HG03575 (cell line): ENCODE results near the gene SAMD8.

Source experiments
- ATAC-seq: cut with Tn5 transposase; IDR thresholded peaks from one replicate; pipeline ENCODE4 v1.9.1; 2021; ENCODE audit not compliant: unreplicated experiment, insufficient number of reproducible peaks, low FRiP score; ENCODE audit errors: extremely low read depth

The SAMD8 gene

DNA sequence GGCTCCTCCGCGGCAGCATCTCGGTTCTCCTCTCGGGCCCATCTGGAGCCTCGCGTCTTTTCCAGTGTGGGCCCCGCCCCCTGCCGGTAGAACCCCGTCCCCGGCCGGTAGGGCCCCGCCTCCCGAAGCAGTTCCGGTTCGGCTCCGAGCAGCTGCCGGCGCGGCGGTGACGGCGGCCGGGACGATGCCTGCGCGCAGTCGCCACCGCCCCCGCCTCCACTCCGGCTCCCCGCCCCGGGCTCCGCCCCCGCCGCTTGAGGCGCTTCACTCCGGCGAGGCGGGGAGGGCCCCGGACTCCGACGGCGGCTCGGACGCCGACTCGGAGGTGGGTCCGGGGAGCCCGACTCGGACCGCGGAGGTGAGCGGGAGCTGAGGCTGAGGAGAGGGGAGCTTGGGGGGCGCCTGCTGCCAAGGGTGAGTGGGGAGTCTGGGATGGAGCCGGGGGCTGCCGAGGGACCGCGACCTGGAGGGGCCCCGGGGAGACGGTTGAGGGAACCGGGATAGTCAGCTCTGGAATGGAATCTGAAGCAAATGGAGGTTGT is at the start of gene SAMD8:
SAMD8 (plus strand) TSS at position 292 of the 542 bp plus-strand sequence. CDS start 38,873 bp downstream, outside the sequence.
- ATAC-seq, result no peak

DNA sequence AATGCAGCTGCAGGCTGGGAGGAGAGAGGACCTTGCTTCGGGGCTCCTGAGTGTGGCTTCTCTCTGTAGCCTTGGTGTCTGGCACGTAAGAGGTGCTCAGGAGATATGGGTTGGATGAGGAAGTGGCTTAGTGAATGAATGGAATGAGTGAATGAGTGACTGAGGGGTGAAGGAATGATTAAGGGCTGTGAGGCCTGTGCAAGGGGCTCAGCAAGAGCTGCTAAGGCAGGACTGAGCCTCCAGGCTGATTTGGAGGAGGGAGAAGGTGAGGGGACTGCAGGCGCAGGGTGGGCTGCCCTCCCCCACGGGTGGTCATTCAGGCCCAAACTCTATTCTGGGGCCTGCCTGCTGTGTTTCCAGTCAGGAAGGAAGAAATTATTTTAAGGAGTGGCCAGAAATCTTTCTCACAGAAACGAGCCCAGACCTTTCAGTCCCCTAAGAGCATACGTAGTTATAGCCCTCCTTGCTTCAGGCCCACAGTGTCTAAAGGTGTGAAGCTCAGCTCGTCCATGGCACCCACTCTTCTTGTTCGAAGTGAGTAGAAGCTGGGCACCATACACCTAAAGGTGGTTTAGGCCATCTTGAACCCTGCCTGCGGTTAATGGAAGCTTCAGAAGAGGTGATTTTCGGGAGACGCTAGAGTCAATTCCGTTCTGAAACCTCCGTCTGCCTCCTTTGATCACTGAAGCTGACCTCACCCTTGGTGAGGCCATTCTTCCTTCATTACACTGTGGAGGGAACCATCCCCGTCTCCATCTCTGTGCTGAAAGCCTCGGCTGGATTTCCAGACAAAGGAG is 49.5 kb upstream of the SAMD8 start:
- ATAC-seq, result no peak

DNA sequence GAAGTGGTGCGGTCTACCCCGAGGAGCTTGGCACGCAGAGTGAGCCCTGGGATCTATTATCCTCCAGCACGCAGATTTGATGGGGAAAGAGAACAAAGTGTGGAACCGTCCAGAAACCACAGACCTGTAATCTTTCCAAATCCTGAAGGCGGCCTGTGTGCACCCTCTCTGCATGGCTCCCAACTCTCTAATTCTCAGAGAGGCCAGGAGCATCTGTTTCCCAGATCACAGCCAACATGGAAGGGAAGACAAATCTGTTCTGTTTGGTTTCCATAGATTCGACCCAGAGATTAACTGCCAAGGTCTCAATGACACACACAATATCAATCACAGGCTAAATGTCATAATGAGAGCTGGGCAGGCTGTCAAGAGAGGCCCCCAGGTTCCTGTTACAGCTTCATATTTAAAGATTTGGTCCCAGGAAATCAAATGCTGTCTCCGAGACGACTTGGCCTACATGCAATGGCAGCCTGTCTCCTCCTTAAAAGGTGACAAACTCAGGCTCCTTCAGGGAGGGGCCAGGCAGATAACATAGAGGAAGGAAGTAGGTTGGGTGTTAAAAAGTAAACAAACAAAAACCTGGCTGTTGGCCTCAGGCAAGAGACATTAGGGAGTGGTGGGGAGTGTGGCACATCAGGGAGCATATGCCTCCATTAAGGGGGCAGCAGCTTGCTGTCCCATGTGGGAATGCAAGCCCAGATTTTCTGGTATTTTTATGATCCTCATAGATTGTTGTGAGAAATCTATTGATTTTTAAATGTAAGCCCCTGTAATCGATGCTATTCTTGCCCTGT is 48.8 kb upstream of the SAMD8 start:
- ATAC-seq, result no peak

DNA sequence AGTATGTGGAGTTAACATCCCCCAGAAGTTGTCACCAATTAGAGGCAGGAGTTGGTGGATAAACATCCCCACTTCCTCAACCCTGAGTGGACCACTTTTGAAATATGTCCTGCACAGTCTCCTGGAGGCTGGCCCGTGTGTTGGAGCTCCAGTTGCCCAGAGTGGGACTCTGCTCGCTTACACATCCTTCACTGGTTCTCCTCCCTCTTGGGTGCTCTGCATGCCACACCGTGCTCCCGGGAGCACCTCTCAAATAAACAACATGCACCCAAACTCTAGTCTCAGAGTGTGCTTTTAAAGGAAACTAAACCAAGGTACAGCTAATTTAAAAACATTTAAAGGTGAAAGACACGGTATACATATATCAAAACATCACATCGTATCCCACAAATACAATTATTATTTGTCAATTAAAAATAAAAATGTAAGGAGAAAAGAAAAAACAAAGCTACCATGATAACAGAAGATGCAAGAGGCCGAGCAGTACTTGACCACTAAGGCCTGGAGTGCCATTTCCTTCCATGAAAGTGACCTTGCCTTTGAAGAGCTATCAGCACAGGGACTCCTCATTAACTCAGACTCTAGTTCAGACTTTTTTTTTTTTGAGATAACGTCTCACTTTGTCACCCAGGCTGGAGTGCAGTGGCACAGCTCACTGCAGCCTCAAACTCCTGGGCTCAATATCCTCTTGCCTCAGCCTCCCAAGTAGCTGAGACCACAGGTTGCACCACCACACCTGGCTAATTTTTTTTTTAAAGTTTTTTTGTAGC is 47.8 kb upstream of the SAMD8 start:
- no peak for ATAC-seq

DNA sequence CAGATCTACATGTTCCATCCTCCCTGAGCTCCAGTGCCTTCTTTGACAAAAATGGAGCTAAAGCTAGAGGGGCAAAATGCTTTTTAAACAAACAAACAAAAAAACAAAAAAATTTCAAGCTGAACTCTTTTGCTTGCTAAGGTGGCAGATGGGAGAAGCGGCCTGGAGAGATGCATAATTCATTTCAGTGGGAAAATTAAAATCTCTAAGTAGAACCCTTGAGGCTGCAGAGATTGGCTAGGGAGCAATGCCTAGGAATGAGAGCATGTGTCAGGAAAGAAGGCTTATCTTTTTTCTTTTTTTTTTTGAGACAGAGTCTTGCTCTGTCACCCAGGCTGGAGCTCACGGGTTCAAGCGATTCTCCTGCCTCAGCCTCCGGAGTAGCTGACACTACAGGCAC is 46.4 kb upstream of the SAMD8 start:
- no peak for ATAC-seq

DNA sequence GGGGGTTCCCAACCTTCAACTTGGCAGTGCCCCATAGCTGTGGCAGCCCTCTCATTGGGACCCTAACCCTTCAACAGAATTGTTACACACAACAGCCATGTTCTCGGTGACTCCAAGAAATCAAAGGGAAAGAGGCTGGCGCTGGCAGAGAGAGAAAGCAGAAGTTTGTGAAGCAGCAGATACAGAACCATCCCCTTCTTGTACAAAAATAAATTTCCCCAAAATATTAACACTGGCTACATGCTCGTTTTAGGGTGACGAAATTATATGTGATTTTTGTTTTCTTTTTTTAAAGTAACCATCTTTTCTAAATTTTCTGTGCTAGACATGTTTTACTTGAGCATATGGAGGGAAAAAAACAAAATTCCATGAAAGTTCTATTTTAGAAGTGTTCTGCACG is 45.2 kb upstream of the SAMD8 start:
- ATAC-seq, result no peak

DNA sequence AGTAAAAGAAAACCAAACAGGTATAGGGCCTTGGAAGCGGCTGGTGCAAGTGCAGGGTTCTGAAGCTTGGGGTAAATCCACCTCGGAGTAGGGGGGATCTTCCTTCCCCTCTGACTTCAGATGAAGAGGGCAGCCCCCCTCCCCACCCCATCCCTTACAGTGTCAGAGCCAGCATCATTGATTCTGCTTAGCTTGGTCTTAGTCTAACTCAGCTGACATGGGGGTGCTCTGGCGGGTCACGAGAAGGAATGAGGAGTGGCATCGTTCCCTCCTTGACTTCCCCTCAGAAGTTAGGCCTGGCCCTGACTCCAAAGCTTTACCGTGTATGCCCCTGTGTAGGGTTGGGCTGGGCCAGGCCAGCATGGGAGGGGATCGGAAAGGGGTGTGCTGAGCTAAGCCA is 44.2 kb upstream of the SAMD8 start:
- no peak for ATAC-seq

DNA sequence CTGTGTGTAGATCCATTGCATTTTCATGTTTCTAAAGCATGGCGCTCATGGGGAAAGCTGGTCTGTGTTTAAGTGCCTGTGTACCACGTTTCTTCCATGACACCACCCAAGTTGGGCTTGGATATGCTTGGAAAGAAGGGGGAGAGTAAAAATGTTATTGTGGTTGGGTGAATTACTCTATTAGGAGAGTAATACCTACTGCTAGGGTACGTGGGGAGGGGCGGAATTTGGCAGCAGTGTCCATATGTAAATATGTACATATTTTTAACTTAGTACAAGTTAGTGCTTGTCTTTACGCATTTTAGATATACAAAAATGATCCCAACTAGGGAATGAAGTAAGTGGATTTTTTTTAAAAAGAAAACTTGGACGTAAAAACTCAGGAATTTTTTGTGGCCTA is 42.9 kb upstream of the SAMD8 start:
- no peak for ATAC-seq

DNA sequence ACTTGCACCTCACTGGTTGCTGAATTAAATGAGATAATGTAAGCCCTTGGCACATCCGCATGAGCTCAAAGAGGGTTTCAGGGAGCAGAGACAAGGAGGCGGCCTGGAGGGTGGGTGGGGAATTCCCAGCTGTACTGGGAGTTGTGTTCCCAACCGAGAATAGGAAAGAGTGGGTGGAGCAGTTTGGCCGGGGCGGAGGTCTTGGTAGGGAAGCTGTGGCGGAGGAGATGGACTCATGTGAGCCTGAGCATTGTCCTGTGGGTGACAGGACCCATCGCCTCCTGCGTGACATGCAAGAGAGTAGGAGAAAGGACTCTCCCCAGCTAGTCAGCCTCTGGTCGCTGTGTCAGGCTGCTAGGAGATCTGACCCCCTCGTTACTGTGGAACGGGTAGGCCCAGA is 41.0 kb upstream of the SAMD8 start:
- no peak for ATAC-seq

DNA sequence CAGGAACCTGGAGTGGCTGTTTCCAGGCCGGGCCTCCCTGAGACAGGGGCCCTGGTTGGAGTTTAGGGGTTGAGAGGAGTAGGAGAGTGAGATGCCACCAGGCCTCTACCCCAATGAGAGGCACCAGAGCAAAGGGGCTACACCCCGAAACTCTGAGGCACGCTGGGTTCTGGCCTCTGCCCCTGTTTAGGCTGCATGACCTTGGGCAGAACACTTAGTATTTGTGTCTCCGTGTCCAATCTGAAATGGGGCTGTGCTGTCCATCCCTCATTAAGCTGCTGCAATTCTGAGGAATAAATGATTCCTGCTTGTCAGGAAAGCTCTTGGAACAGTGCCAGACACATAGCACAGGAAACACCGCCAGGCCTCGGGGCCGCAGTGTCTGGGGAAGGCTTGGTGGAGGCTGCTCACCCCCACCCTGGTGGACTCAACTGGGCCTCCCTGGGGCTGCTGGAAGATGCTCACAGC is 40.5 kb upstream of the SAMD8 start:
- ATAC-seq, result no peak

DNA sequence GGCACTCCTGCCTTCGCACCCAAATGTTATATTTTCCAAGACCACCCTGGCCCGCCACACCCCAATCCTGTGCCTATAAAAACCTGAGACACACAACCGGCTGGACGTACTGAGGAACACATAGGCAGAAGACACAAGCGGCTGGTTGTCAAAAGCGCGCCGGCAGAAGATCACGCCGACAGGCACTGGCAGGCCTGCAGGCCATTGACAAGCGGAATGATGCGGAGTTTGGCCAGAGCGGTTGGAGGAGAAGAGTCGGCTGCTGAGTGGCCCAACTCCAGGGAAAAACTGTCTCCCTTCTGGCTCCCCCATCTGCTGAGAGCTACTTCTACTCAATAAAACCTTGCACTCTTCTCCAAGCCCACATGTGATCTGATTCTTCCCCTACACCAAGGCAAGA is 39.7 kb upstream of the SAMD8 start:
- no peak for ATAC-seq

DNA sequence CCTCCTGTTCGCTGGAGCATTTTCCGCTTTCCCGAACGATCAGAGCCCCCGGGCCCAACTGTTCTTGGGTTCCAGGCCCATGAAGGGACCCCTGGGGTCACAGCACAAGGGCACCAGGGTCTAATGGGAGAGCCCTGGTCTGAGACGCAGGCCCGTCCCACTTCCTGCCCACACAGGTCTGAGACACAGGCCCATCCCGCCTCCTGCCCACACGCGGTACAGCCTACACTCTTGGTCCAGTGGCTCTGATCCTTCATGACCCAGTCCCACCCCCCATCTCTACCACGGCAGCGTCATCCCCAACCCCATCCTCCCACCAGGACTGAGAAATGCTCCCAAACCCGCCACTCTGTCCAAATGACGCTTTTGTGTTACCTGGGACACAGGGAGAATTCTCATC is 38.7 kb upstream of the SAMD8 start:
- no peak for ATAC-seq

DNA sequence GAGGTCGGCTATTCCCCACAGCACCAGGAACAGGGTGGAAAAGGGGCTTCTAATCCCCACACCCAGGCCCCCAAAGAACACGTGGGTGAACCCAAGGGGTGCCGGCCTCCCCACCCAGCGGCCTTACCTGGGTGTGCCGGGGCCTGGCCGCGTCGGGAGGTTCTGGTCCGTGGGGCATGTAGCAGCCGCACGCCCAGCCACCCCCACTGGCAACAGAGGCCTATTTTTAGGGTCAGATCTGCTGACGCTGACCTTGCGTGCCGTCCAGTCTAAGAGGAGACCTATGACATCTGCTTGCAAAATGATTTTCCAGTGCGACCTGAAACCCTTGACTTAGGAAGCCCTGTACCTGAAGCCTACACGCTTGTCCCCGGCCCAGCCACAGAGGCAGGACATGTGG is 38.0 kb upstream of the SAMD8 start:
- ATAC-seq, result no peak

DNA sequence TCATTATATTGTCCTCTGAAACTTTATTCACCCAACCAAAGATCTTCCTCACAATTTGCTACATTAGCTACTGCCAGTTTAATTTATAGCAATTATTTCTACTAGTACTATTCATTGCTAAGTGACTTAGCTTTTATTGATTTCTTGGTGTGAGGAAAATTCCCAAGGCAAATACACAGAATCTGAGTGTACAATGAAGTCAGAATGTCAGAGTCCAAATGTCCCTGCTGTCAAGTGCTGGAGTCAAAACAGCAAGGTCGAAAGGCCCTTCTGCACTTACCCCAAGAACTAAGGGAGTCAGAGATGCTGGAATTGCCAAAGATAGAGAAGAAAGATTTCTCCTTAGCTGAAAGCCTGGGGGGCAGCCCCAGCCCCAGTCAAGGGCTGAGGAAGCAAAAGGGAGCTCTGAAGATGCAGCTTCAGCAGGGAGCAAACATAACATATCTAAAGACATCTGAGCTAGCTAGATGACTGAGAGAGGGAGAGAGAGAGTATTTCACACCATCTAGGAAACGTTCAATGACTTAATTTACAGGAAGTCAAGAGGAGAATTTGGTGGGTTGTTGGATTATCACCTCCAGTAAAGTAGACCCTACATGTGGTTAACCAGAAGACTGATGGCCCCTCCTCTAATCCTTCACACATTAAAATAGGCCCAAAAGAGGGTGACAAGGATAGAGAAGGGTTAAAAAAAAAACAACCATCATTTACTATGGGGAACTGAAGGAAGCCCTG is 36.6 kb upstream of the SAMD8 start:
- no peak for ATAC-seq

DNA sequence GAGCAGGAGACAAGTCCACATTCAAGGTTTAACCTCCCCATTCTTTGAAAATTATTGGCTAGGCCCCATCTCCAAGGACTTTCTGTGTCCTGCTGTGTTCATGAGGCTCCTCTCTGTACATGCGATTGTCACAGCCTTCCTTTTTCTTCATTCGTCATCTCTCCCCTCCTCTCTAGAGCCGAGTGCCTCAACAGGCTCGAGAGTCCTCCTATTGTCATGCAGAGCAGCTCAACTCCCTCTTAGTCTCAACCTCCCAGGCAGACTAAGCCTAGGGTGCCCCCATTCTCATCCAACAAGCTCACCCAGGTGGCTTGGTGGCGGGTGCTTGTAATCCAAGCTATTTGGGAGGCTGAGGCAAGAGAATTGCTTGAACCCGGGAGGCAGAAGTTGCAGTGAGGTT is 35.1 kb upstream of the SAMD8 start:
- no peak for ATAC-seq

DNA sequence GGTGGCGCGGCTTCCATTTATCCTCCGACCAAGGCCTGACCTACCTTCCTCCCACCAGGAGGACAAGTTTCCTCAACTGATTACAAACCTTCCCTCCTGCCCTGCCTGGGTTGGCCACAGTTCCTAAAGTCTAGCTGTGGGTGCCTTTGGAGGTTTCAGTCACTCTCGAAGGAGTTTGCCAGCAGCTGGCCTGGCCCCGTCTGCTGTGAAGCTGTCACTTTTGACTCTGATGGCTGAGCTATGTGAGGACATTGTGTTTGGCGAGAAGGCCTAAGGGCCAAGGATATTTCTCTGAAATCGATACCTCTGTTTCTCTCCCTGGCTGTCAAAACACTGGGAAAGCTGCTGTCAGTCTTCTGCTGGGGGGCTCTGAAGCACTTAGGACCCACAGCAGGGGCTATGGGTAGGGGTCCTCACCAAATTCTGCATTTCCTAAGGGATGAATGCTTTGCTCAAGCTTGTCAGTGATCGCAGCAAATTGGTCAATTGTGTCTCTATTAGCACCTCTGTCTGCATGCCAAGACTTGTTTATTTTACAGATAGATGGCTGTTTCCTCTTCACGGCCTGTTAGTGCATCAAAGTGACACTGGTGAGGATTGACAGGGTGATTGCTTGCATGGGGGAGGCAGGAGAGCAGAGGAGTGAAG is 31.9 kb upstream of the SAMD8 start:
- ATAC-seq, result no peak

DNA sequence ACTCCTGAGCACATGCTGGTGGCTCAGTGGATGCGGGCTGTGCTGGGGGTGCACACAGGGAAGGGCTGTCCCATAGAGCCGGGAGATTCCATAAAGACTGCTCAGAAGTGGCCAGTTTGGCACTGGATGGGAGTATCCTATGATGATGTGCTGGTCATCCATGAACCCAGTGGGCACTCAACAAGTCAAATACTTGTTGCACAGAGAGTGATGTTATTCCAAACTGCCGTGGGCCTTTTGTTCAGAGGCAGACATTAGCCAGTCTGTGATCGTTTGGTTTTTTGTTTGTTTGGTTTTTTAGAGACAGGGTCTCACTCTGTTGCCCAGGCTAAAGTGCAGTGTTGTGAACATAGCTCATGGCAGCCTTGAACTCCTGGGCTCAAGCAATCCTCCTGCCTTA is 30.9 kb upstream of the SAMD8 start:
- ATAC-seq, result no peak

DNA sequence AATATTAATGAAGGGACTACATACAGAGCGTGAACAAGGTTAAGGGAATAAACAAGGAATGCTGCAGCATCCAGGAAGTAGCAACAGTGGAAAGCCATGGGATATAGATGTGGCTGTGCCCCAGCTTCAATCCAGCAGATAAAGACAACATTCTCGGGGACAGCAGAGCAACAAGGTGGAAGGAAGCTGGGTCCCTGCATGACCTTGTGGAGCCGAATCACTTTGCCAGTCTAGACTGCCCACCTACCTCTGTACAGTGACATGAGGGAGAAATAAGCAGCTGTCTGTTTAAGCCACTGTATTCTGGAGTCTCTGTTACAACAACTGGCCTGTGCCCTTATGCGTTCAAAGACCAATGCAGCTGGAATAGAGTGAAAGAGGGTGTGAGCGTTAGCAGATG is 30.1 kb upstream of the SAMD8 start:
- no peak for ATAC-seq
